GM15510 (cell line): ENCODE data around the gene TBC1D9.

Experiments
- POLR2A ChIP-seq: IDR thresholded peaks from 3 replicates; pipeline ENCODE4 v1.6.1; 2011; ENCODE audit warnings: borderline replicate concordance; ENCODE audit not compliant: insufficient read length; ENCODE audit errors: extremely low read depth

The TBC1D9 gene

GRCh38 chr4:140764785-140765392 is 8.7 kb upstream of the TBC1D9 start:
- no peak for TF ChIP-seq POLR2A

- TF ChIP-seq POLR2A = no peak
Measured at GRCh38 chr4:140762202-140762601, 6.0 kb upstream of the TBC1D9 start.

GRCh38 chr4:140757232-140757630 is 1.0 kb upstream of the TBC1D9 start:
- TF ChIP-seq POLR2A = no peak

- TF ChIP-seq POLR2A = no peak
Measured at GRCh38 chr4:140755774-140756318, 339 bp downstream of the TBC1D9 start.

GRCh38 chr4:140754918-140755773 is 1.0 kb downstream of the TBC1D9 start:
- no peak for TF ChIP-seq POLR2A

- TF ChIP-seq POLR2A = no peak
Measured at GRCh38 chr4:140753329-140753728, 2.9 kb downstream of the TBC1D9 start.

GRCh38 chr4:140752291-140753068 is 3.7 kb downstream of the TBC1D9 start:
- TF ChIP-seq POLR2A = no peak

GRCh38 chr4:140750470-140750869 is 5.7 kb downstream of the TBC1D9 start:
- no peak for TF ChIP-seq POLR2A

- no peak for TF ChIP-seq POLR2A
Measured at GRCh38 chr4:140748171-140748570, 8.0 kb downstream of the TBC1D9 start.

GRCh38 chr4:140744421-140744820 is 11.8 kb downstream of the TBC1D9 start:
- no peak for TF ChIP-seq POLR2A

GRCh38 chr4:140743194-140743931 is 12.8 kb downstream of the TBC1D9 start:
- TF ChIP-seq POLR2A = no peak

- no peak for TF ChIP-seq POLR2A
Measured at GRCh38 chr4:140742838-140743193, 13.4 kb downstream of the TBC1D9 start.

GRCh38 chr4:140740906-140741670 is 15.1 kb downstream of the TBC1D9 start:
- no peak for TF ChIP-seq POLR2A

GRCh38 chr4:140740422-140740821 is 15.8 kb downstream of the TBC1D9 start:
- TF ChIP-seq POLR2A = no peak

- TF ChIP-seq POLR2A = no peak
Measured at GRCh38 chr4:140739971-140740370, 16.2 kb downstream of the TBC1D9 start.

GRCh38 chr4:140738139-140738538 is 18.0 kb downstream of the TBC1D9 start:
- no peak for TF ChIP-seq POLR2A
